GM18498 (cell line): ENCODE data around the gene GNPTG.
"Not testable (repeated sequence)": the region's sequence is repeated elsewhere in the genome, so short reads cannot be mapped to it uniquely, and the experiment has no call there.

Source experiments
- ATAC-seq: cut with Tn5 transposase; IDR thresholded peaks from one replicate; pipeline ENCODE4 v1.9.1; 2021; ENCODE audit warnings: mild to moderate bottlenecking, moderate library complexity; ENCODE audit not compliant: unreplicated experiment

Gene GNPTG

GRCh38 chr16:1318268-1318545 lies 33.5 kb upstream of the GNPTG start:
- ATAC-seq: no peak

DNA sequence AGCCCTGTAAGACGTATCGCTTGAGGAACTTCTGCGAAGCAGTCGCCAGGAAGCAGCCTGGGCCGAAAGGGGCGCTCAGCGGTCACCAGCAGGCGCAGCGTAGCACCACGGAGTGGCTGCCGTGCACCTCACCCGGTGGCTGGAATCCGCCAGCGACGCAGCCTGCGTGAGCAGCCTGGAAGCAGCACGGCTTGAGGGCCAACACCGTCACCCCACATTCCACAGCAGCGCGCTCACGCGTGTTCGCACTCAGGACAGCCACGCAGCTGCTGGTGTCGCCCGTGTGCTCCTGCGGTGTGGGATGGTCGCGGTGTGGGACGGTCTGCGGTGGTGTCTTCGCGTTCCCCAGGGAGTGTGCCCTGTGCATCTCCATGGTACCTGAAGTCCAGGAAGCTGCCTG lies 32.7 kb upstream of the GNPTG start:
- ATAC-seq: no peak

DNA sequence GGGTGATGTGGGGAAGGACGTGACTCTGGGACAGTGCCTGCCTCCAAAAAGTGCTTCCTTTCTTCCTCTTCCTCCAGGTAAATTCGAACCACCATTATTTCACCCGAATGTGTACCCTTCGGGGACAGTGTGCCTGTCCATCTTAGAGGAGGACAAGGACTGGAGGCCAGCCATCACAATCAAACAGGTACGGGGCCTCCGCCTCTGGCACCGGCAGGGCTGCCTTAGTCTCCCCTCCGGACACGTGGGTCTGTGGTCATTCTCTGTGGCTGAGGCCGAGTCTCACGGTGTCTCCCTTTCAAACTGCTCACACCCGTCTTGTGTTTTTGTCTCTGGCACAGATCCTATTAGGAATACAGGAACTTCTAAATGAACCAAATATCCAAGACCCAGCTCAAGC lies 31.6 kb upstream of the GNPTG start:
- no peak for ATAC-seq

DNA sequence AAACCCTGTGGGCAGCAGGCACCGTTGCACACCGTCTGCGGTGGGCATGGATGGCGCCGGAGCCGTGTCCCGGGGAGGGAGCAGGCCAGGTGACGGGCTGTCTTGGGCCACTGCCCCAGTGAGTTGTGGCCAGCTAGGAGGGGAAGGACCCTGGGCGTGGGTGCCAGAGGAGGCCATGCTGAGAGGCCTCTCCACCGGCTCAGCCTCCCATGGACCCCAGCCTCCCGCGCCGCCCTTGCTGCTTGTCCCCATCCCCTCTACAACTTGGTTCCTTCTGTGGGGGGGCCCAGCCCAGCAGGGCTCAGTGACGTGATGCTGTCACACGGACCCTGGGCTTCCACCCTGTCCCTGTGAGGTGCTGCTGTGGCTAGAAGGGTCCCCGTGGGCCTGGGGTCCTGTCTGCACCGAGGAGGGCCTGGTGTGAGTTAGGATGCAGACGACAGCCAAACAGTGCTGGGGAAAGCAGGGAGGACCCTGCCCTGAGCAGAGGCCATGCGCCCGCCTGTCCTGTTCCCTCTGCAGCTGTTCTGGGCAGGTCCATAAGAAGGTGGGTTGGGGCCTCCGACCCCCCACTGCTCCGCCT lies 31.0 kb upstream of the GNPTG start:
- ATAC-seq: no peak

DNA sequence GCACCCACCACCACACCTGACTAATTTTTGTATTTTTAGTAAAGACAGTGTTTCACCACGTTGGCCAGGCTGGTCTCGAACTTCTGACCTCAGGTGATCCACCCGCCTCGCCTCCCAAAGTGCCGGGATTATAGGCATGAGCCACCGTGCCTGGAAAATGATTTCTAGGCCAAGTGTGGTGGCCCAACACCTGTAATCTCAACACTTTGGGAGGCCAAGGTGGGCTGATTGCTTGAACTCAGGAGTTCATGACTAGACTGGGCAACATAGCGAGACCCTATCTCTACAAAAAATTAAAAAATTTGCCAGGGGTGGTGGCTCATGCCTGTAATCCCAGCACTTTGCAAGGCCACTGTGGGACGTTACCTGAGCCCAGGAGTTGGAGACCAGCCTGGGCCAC lies 29.3 kb upstream of the GNPTG start:
- ATAC-seq: no peak

DNA sequence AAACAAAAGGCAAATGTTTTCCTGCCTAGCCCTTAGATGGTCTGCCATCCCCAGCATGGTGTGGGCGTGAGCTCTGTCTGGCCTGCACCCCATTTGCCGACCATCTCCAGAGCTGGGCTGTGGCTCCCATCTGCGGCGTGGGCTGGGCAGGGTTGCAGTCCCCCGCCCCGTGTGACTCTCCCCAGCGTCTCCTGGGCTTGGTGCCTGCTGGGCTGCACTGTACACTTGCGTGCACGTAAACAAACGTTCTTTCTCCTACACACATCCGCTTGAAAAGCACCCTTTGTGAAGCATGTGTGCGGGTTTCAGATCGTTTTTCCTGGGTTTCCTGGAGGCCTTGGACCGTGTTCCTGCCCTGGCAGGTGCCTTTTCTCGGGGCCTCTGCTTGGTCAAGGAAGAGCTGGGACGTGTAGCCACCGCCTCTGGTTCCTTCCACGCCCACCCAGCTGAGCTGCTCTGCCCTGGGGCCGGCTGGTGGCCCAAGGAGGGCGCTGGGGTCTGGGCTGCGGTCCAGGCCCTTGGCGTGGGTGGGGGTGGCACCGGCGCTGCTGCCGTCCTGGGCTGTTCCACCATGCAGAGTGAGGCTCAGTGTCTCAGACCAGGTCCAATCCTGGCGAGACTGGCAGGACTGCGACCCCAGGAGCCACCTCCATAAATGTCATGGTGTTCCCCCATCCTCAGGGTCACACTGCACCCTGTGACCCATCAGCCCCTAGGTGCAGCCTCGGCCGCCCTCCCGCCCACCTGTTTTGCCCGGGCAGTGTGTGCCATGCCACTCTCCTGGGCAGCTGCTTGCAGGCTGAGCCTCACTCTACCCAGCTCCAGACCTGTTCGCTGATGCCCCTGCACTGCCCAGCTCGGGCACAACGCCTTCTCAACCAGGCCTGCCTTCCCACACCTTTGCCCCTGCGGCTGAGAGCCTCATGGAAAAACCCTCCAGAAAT lies 28.2 kb upstream of the GNPTG start:
- no peak for ATAC-seq

- no peak for ATAC-seq
Observed at GRCh38 chr16:1324286-1324826, 27.4 kb upstream of the GNPTG start.

DNA sequence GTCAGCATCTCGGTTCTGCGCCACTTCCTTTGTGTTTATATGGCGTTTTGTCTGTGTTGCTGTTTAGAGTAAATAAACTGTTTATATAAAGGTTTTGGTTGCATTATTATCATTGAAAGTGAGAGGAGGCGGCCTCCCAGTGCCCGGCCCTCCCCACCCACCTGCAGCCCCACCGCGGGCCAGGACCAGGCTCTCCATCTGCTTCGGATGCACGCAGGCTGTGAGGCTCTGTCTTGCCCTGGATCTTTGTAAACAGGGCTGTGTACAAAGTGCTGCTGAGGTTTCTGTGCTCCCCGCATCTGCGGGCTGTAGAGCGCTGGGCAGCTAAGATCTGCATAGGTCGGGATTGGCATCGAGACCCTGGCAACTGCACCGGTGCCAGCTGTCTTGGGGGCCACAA lies 26.5 kb upstream of the GNPTG start:
- no peak for ATAC-seq

GRCh38 chr16:1325673-1326371 lies 25.9 kb upstream of the GNPTG start:
- no peak for ATAC-seq

- no peak for ATAC-seq
Observed at GRCh38 chr16:1326391-1326790, 25.3 kb upstream of the GNPTG start.

- ATAC-seq: no peak
Observed at GRCh38 chr16:1326946-1327618, 24.6 kb upstream of the GNPTG start.

- no peak for ATAC-seq
Observed at GRCh38 chr16:1327619-1327947, 24.1 kb upstream of the GNPTG start.

DNA sequence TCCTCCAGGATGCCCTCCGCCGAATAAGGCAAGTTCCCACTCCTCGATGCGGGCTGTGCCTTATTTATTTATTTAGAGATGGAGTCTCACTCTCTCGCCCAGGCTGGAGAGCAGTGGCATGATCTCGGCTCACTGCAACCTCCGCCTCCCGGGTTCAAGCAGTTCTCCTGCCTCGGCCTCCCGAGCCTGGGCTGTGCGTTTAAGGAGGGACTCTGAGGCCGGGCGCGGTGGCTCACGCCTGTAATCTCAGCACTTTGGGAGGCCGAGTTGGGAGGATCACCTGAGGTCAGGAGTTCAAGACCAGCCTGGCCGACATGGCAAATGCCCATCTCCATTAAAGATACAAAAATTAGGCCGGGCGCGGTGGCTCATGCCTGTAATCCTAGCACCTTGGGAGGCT lies 23.6 kb upstream of the GNPTG start:
- not testable (repeated sequence) for ATAC-seq

DNA sequence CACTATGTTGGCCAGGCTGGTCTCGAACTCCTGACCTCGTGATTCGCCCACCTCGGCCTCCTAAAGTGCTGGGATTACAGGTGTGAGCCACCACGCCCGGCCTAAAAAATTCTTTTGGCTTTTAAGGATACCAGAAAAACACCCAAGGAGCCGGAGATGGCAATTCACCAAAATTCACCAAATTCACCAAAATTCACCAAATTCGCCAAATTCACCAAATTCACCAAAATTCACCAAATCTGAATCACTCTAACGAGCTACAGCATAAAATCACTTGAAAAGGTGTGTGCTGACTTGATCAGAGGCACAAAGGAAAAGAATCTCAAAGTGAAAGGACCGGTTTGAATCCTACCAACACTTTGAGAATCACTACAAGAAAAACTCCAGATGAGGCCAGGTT lies 22.8 kb upstream of the GNPTG start:
- not testable (repeated sequence) for ATAC-seq

DNA sequence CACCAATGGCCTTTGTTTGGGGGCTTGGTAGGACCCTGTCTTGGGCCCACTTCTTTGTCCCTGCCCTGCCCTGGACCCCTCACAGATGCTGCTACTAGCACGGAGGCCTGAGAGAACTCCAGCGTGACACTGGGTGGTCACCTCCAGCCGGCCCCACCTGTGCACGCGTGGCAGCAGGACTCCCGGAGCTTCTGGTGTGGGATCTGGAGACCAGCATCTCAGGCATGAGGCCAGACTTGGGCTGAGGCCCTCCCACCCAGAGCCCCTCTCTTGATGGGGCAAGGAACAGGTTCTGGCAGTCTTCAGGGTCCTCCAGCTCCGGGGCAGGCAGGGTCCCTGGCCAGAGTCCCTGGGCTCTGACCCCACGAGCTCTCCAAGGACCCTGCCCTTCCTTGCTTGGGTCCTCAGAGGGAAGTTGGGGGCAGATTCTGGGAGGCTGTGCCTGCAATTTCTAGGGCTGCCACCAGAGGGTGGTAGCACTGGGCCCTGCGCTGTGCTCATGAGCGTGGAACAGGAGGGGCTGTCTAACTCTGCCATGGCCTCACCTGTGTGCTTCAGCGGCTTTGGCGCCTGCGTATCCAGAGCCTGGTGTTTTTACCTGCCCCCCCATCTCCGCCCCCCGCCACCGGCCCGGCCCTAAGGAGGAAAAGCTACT lies 21.3 kb upstream of the GNPTG start:
- no peak for ATAC-seq

GRCh38 chr16:1330931-1331711 lies 20.6 kb upstream of the GNPTG start:
- no peak for ATAC-seq

DNA sequence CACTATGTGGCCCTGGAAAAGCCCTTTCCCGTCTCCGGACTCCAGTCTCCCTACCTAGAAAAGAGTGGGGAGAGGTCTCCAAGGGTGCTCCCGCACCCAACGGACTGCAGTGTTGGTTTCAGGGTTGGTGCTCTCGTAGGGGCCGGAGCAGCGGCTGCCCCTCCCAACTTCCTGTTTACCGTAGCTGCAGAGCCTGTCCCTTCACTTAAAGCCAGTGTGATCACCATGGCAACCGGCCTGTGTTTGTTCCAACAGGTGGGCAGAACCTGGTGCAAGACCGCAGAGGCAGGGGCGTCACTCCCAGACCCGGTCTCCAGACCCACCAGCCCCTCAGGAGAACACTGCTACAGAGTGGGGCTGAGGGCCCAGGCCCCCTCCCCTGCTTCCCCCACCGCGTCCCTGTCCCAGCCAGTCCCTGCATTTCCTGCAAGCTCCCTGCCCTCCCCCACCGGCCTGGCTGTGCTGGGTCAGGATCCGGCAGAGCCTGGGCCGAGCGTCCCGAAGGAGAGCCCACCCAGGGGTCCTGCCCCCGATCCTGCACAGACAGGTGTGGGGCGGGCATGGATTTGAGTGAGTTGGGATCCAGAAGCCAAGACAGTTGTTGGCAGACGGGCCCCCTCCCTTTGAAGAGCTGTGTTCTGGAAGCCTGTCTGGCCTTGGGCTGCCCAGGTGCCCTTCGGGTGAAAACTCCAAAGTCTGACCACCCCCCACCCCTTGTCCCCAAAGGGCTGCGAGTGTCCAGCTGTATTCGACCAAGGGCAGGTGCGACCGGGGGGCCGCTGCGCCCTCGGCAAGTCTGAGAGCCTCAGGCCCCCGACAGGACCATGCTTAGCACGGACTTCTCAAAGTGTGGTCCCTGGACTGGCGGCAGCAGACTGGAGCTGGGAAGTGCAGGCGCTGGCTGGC lies 19.8 kb upstream of the GNPTG start:
- ATAC-seq: peak; percentile 61

- no peak for ATAC-seq
Observed at GRCh38 chr16:1332618-1333148, 19.0 kb upstream of the GNPTG start.
